GM12892 (cell line): ENCODE data around the gene ARIH2.

ENCODE experiments used
- POLR2A ChIP-seq: IDR thresholded peaks from 2 replicates; pipeline ENCODE4 v1.6.1; 2011; ENCODE audit warnings: low read depth, low read length, control low read depth
- POLR2AphosphoS5 ChIP-seq: IDR thresholded peaks from 2 replicates; pipeline ENCODE4 v1.6.1; 2011; ENCODE audit warnings: low read depth, low read length, control low read depth
- TAF1 ChIP-seq: IDR thresholded peaks from 2 replicates; pipeline ENCODE4 v1.6.1; 2011; ENCODE audit warnings: low read depth, mild to moderate bottlenecking, control low read depth, low read length, borderline replicate concordance

DNA sequence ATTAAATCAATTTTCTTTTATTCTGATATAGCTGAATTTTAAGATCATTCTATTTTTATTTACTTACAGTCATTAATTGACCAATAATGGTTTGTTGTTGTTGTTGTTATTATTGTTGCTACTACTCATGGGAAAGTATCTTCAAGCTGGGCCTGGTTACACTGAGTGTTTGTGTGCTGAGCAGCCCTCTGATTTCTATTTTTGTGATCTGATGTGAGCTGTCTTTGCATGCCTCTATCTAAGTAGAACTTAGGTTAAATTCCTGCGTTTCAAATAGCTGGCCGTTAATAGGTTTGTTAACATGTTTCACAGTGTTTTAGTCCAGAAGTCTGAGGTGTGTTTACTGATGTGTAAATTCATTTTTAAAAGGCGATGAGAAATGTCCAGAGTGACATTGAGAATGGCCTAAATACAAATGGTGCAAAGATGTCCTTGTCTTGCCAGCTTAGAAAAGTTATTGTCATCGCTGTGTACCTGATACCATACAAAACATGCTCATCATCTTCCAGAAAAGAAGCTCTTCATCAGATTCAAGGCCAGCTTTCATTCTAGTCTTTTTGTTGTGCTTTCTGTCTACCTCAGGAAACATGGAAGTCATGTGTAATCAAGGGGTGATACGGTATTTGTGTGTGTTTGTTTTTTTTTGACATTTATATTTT is 15.8 kb downstream of the ARIH2 start:
- TF ChIP-seq POLR2A, result no peak
- TF ChIP-seq POLR2AphosphoS5, result no peak
- TF ChIP-seq TAF1, result no peak
